ENCODE results near the gene GATA2.

The GATA2 gene

GRCh38 chr3:128482175-128482574 lies 10.8 kb downstream of the GATA2 start:
- H3K4me3 ChIP-seq (ENCODE audit: low read depth, low read length): no peak overlapping the region
- TF ChIP-seq, protein P1, sequence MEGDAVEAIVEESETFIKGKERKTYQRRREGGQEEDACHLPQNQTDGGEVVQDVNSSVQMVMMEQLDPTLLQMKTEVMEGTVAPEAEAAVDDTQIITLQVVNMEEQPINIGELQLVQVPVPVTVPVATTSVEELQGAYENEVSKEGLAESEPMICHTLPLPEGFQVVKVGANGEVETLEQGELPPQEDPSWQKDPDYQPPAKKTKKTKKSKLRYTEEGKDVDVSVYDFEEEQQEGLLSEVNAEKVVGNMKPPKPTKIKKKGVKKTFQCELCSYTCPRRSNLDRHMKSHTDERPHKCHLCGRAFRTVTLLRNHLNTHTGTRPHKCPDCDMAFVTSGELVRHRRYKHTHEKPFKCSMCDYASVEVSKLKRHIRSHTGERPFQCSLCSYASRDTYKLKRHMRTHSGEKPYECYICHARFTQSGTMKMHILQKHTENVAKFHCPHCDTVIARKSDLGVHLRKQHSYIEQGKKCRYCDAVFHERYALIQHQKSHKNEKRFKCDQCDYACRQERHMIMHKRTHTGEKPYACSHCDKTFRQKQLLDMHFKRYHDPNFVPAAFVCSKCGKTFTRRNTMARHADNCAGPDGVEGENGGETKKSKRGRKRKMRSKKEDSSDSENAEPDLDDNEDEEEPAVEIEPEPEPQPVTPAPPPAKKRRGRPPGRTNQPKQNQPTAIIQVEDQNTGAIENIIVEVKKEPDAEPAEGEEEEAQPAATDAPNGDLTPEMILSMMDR (IDR thresholded peaks at IDR 0.05; ENCODE audit: low read depth, low read length): no peak
- DNase-seq (ENCODE audit: low read depth, low spot score): no peak
- in situ Hi-C loops (cut with HindIII; ENCODE audit: low sequenced_read_pairs): no loop called here

GRCh38 chr3:128481438-128481942 lies 11.5 kb downstream of the GATA2 start:
- TF ChIP-seq, protein P1 (IDR thresholded peaks at IDR 0.05; ENCODE audit: low read depth, low read length): no peak
- no peak for DNase-seq (ENCODE audit: low read depth, low spot score)
- H3K4me3 ChIP-seq (ENCODE audit: low read depth, low read length): no peak overlapping the region
- in situ Hi-C loops (cut with HindIII; ENCODE audit: low sequenced_read_pairs): no loop called here

DNA sequence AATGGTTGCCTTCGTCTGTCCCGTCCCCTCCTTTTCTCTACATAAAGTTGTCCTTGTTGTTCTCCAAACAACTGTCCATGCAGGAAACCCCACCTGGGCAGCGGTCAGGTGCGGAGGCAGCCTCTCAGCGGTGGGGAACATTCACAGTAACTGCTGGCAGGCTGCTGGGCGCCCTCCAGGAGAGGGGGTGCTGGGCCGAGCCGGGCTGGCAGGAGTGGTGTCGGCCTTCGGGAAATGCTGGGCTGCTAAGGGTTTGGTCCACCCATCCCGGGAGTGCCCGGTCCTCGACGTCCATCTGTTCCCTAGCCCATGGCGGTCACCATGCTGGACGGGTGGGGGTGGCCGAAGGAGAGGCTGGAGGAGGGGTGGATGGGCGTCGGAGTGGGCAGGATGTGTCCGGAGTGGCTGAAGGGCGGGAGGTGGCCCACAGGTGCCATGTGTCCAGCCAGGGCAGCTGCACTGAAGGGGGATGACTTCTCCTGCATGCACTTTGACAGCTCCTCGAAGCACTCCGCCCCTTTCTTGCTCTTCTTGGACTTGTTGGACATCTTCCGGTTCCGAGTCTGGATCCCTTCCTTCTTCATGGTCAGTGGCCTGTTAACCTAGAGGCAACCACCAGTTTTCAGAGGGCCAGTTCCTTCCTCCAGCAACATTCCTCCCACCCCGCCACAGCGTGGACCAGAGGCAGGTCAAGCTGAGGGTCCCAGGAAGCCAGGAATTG lies 12.1 kb downstream of the GATA2 start:
- in situ Hi-C loops (cut with HindIII; ENCODE audit: low sequenced_read_pairs): no loop called here
- no peak overlapping the region for H3K4me3 ChIP-seq (ENCODE audit: low read depth, low read length)
- no peak for DNase-seq (ENCODE audit: low read depth, low spot score)
- TF ChIP-seq, protein P1 (IDR thresholded peaks at IDR 0.05; ENCODE audit: low read depth, low read length): no peak

DNA sequence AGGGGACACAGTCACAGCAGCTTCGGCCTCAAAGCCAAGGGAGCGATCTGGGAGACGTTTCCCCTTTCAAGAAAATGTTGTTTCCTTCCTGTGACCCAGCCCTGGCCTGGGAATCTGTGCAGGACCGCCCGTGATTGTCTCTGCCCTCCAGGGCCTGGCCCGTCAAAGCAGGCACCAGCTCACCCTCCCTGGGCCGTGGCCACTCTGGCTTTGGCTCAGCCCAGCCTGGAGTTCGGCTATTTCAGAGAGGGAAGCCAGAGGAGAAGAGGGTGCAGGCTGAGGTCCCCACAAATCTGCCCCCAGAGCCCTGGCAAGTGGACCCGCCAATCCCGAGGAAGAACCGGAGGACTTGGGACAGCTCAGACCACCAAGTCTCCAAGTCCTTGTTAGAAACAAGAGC lies 12.7 kb downstream of the GATA2 start:
- no peak overlapping the region for H3K4me3 ChIP-seq (ENCODE audit: low read depth, low read length)
- TF ChIP-seq, protein P1 (IDR thresholded peaks at IDR 0.05; ENCODE audit: low read depth, low read length): no peak
- in situ Hi-C loops (cut with HindIII; ENCODE audit: low sequenced_read_pairs): no loop called here
- DNase-seq (ENCODE audit: low read depth, low spot score): no peak

- no peak for DNase-seq (ENCODE audit: low read depth, low spot score)
- H3K4me3 ChIP-seq (ENCODE audit: low read depth, low read length): no peak overlapping the region
- TF ChIP-seq, protein P1 (IDR thresholded peaks at IDR 0.05; ENCODE audit: low read depth, low read length): no peak
- in situ Hi-C loops (cut with HindIII; ENCODE audit: low sequenced_read_pairs): no loop called here
These were observed 13.4 kb downstream of the GATA2 start for GRCh38 chr3:128479558-128480086.

DNA sequence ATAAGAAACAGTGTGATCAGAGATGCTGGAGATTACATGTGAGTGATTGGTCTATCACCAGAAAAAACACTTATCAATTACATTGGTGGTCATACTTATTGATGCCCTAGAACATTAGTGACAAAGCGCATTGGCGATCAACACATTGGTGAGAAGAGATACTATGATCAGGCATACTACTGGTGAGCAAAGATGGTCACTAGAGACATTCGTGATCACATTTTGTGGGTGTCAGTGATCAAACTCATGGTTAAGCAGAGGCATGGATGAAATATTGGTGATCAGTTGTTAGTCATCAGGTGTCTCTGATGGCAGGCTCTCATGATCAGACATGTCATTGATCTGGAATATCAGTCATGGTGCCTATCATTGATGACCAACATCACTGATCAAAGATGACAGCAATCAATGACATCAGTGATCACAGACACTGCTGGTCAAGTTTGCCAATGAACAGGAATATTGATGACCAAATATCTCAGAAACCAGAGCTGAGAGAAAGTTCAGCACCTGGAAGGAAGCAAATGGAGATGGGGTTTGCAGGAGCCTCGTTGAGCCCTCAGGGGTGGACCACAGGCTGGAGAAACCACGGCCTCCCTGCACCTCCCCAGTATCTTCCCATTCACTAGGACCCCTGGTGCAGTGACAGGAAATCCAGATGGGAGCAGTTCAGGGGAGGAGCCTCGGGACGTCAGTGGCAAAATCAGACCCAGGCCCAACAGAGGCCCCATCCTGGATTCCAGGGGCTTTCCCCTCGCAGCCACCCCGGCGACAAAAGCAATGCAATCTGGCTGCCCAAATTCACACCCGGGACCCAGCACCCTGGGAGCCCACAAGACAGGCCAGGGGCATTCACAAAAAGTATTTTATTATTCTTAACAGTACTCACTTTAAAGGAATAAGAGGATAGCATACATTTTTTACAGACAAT lies 14.2 kb downstream of the GATA2 start:
- DNase-seq (ENCODE audit: low read depth, low spot score): no peak
- in situ Hi-C loops (cut with HindIII; ENCODE audit: low sequenced_read_pairs): no loop called here
- no peak overlapping the region for H3K4me3 ChIP-seq (ENCODE audit: low read depth, low read length)
- TF ChIP-seq, protein P1 (IDR thresholded peaks at IDR 0.05; ENCODE audit: low read depth, low read length): no peak

Measured in astrocyte of the spinal cord (primary cell).